ENCODE data around the gene S1PR2. TPM values are rescaled to one million over a fixed set of nuclear protein-coding genes. Genes with fewer than 3 reads are reported as not detected.

S1PR2 gene
- total and polyA plus RNA-seq, 4 donors: 1.2 to 4.8 (median 3.3) TPM

GRCh38 chr19:10246511-10246910, 15.4 kb upstream of the S1PR2 start:
- Histone ChIP-seq H3K27ac (ENCODE audit: low read depth in 1 of 2, low read length in 2 of 2) (no peak overlapping the region), H3K27me3 (ENCODE audit: control insufficient read depth in 4 of 4, insufficient read depth in 4 of 4, low read length in 3 of 4) (no peaks in the 10 kb centered on the region), H3K4me1 (ENCODE audit: control insufficient read depth in 4 of 4, insufficient read depth in 4 of 4, low read length in 3 of 4) (peaks cover 4 to 16% (median 10%) of the 10 kb centered on the region in 4 donors), H3K9ac (ENCODE audit: low read depth in 1 of 2, low read length in 2 of 2) (no peak overlapping the region), H3K36me3 (ENCODE audit: control insufficient read depth in 4 of 4, insufficient read depth in 3 of 4, low read depth in 1 of 4, low read length in 3 of 4) (no peaks in the 10 kb centered on the region), H3K9me3 (ENCODE audit: control insufficient read depth in 4 of 4, low read length in 3 of 4) (no peaks in the 10 kb centered on the region), H3K4me3 (ENCODE audit: low read depth in 1 of 3, low read length in 3 of 3) (no peak overlapping the region)
- no peak for TF ChIP-seq REST (IDR thresholded peaks at IDR 0.05)
- no peak for TF ChIP-seq JUND (IDR thresholded peaks at IDR 0.05)
- no peak for TF ChIP-seq HNF4A (conservative IDR thresholded peaks at IDR 0.05)
- TF ChIP-seq RXRA (IDR thresholded peaks at IDR 0.05): no peak
- TF ChIP-seq GABPA (IDR thresholded peaks at IDR 0.05 in 1 of 2, conservative IDR thresholded peaks at IDR 0.05 in 1 of 2): no peak
- no peak for TF ChIP-seq HNF4G (IDR thresholded peaks at IDR 0.05)
- no peak for TF ChIP-seq RAD21 (IDR thresholded peaks at IDR 0.05)
- TF ChIP-seq, protein P1, sequence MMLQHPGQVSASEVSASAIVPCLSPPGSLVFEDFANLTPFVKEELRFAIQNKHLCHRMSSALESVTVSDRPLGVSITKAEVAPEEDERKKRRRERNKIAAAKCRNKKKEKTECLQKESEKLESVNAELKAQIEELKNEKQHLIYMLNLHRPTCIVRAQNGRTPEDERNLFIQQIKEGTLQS (IDR thresholded peaks at IDR 0.05): no peak
- no peak for TF ChIP-seq FOXA2 (IDR thresholded peaks at IDR 0.05)
- no peak for TF ChIP-seq NR2F2 (IDR thresholded peaks at IDR 0.05)
- TF ChIP-seq MAX (IDR thresholded peaks at IDR 0.05): no peak
- no peak for TF ChIP-seq TAF1 (conservative IDR thresholded peaks at IDR 0.05)
- TF ChIP-seq YY1 (IDR thresholded peaks at IDR 0.05): no peak
- TF ChIP-seq FOXA1 (IDR thresholded peaks at IDR 0.05): no peak
- TF ChIP-seq CTCF (IDR thresholded peaks at IDR 0.05; ENCODE audit: low read depth, low read length, missing input control): no peak
- no peak for TF ChIP-seq EGR1 (IDR thresholded peaks at IDR 0.05; ENCODE audit: low read depth in 2 of 2)
- no peak for TF ChIP-seq ZBTB33 (IDR thresholded peaks at IDR 0.05)
- 83% methylated on average over 6 of the region's 6 CpGs for WGBS
- no peak for DNase-seq (ENCODE audit: low spot score)
